Liver (tissue), 9 donors: ENCODE results near the gene JAZF1. TPM values are rescaled to one million over a fixed set of nuclear protein-coding genes. Genes with fewer than 3 reads are reported as not detected.

Experiments
- DNase-seq: peaks from one replicate; pipeline ENCODE4 v3.0.0-alpha.2; 2017; ENCODE audit warnings: low spot score
- H3K27ac ChIP-seq, 2 donors: one replicate each; pipeline ENCODE4 v1.7.0; 2013; ENCODE audit warnings: inconsistent platforms in 2 of 2, low read length in 2 of 2, control low read depth in 1 of 2, low read depth in 1 of 2, mild to moderate bottlenecking in 1 of 2
- H3K27me3 ChIP-seq, 4 donors: one replicate each; pipeline versions ENCODE4 v1.6.1 to v1.7.0; 2013; ENCODE audit warnings: low read length in 3 of 4, inconsistent platforms in 1 of 4, mild to moderate bottlenecking in 1 of 4, moderate library complexity in 1 of 4; ENCODE audit not compliant: control insufficient read depth in 4 of 4, insufficient read depth in 4 of 4
- H3K36me3 ChIP-seq, 4 donors: one replicate each; pipeline versions ENCODE4 v1.6.1 to v1.7.0; 2013; ENCODE audit warnings: low read length in 3 of 4, mild to moderate bottlenecking in 3 of 4, low read depth in 1 of 4, moderate library complexity in 1 of 4; ENCODE audit not compliant: control insufficient read depth in 4 of 4, insufficient read depth in 3 of 4
- H3K4me1 ChIP-seq, 4 donors: one replicate each; pipeline versions ENCODE4 v1.6.1 to v1.7.0; 2013; ENCODE audit warnings: low read length in 3 of 4, mild to moderate bottlenecking in 3 of 4, moderate library complexity in 1 of 4; ENCODE audit not compliant: control insufficient read depth in 4 of 4, insufficient read depth in 4 of 4
- H3K4me3 ChIP-seq, 3 donors: one replicate each; pipeline versions ENCODE4 v1.6.1 to v1.7.0; 2013; ENCODE audit warnings: low read length in 3 of 3, control low read depth in 1 of 3, low read depth in 1 of 3, mild to moderate bottlenecking in 1 of 3
- H3K9ac ChIP-seq, 2 donors: one replicate each; pipeline ENCODE4 v1.7.0; 2013; ENCODE audit warnings: low read length in 2 of 2, mild to moderate bottlenecking in 2 of 2, moderate library complexity in 2 of 2, control low read depth in 1 of 2, low read depth in 1 of 2
- H3K9me3 ChIP-seq, 4 donors: one replicate each; pipeline versions ENCODE4 v1.6.1 to v1.7.0; 2013; ENCODE audit warnings: low read length in 3 of 4; ENCODE audit not compliant: control insufficient read depth in 4 of 4
- EGR1 ChIP-seq, 2 donors: IDR thresholded peaks; 2 replicates each; pipeline ENCODE4 v1.6.1; 2016 to 2018; ENCODE audit warnings: antibody characterized with exemption in 2 of 2, low read depth in 2 of 2
- FOXA1 ChIP-seq: IDR thresholded peaks from 2 replicates; pipeline ENCODE4 v1.6.1; 2016; ENCODE audit warnings: antibody characterized with exemption
- FOXA2 ChIP-seq: IDR thresholded peaks from 2 replicates; pipeline ENCODE4 v1.6.1; 2016; ENCODE audit warnings: antibody characterized with exemption
- GABPA ChIP-seq, 2 donors: IDR thresholded peaks in 1 of 2; conservative IDR thresholded peaks in 1 of 2; 2 replicates each; pipeline ENCODE4 v1.6.1; 2016; ENCODE audit warnings: antibody characterized with exemption in 2 of 2, mild to moderate bottlenecking in 1 of 2, moderate library complexity in 1 of 2
- HNF4A ChIP-seq, 2 donors: conservative IDR thresholded peaks; 2 replicates each; pipeline ENCODE4 v1.6.1; 2016; ENCODE audit warnings: antibody characterized with exemption in 2 of 2, mild to moderate bottlenecking in 2 of 2
- HNF4G ChIP-seq: IDR thresholded peaks from 2 replicates; pipeline ENCODE4 v1.6.1; 2016; ENCODE audit warnings: antibody characterized with exemption
- NR2F2 ChIP-seq: IDR thresholded peaks from 2 replicates; pipeline ENCODE4 v1.6.1; 2016; ENCODE audit warnings: antibody characterized with exemption
- RAD21 ChIP-seq, 2 donors: IDR thresholded peaks; 2 replicates each; pipeline ENCODE4 v1.6.1; 2016; ENCODE audit warnings: antibody characterized with exemption in 2 of 2, mild to moderate bottlenecking in 2 of 2
- RXRA ChIP-seq, 2 donors: IDR thresholded peaks; 2 replicates each; pipeline ENCODE4 v1.6.1; 2017 to 2018; ENCODE audit warnings: antibody characterized with exemption in 2 of 2, mild to moderate bottlenecking in 1 of 2
- SP1 ChIP-seq: IDR thresholded peaks from 2 replicates; pipeline ENCODE4 v1.6.1; 2018; ENCODE audit warnings: antibody characterized with exemption, mild to moderate bottlenecking
- TAF1 ChIP-seq: conservative IDR thresholded peaks from 2 replicates; pipeline ENCODE4 v1.6.1; 2016; ENCODE audit warnings: antibody characterized with exemption, mild to moderate bottlenecking
- WGBS: extraction: QIAGEN DNeasy Blood & Tissue Kit; methylation state at CpG from one replicate; pipeline ENCODE4 v1.1.7; 2013; 5-methylcytosine and 5-hydroxymethylcytosine counted together
- polyA plus RNA-seq, 2 donors: library from polyadenylated mRNA; stranded (reverse) in 1 of 2; unstranded in 1 of 2; fragments of 200-250 nt in 1 of 2; fragments of >200 nt in 1 of 2; fragmentation: Nextera tagmentation in 1 of 2; extraction: Ambion mirVana in 1 of 2; gene quantifications; one replicate each; pipeline versions ENCODE4 v1.2.1 to v1.2.3, GENCODE V29; 2013 to 2015
- total RNA-seq, 2 donors: library from RNA; depleted of rRNA; stranded (reverse); fragments of >200 nt; gene quantifications; one replicate each; pipeline ENCODE4 v1.2.3, GENCODE V29; 2014
- TF ChIP-seq, protein P1 (sequence below): IDR thresholded peaks from 2 replicates; pipeline ENCODE4 v1.6.1; 2016; ENCODE audit warnings: antibody characterized with exemption
- TF ChIP-seq, protein P2 (sequence below): IDR thresholded peaks from 2 replicates; pipeline ENCODE4 v1.6.1; 2016; ENCODE audit warnings: antibody characterized with exemption
- TF ChIP-seq, protein P3 (sequence below): fragments of 150-350 bp; IDR thresholded peaks from 2 replicates; pipeline ENCODE4 v1.5.1; 2017; ENCODE audit warnings: improper control_type of control experiment, low read depth, low read length; ENCODE audit not compliant: missing input control
- TF ChIP-seq, protein P4 (sequence below): IDR thresholded peaks from 2 replicates; pipeline ENCODE4 v1.6.1; 2016; ENCODE audit warnings: antibody characterized with exemption
- donor health status: healthy.
- donor health status: healthy.
- donor health status: healthy.
- donor health status: healthy.
- donor health status: healthy.

Gene JAZF1
- total and polyA plus RNA-seq, 4 donors: 2.7 to 17.8 (median 4.0) TPM

DNA sequence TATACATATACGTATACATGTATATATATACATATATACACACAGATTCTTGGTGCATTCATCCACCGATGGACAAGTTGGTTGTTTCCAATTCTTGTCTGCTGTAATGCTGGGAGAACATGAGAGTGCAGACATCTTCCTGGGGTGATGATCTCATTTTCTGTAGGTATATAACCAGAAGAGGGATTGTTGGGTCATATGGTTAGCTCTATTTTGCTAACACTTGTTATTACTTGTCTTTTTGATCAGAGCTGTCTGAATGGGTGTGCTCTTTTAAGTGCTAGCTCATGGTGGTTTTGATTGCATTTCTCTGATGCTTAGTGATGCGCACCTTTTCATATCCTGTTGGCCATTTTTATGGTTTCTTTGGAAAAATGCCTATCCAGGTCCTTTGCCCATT lies 334.2 kb downstream of the JAZF1 start:
- WGBS: over 99% methylated on average over 3 of the region's 3 CpGs
- no peak for DNase-seq

DNA sequence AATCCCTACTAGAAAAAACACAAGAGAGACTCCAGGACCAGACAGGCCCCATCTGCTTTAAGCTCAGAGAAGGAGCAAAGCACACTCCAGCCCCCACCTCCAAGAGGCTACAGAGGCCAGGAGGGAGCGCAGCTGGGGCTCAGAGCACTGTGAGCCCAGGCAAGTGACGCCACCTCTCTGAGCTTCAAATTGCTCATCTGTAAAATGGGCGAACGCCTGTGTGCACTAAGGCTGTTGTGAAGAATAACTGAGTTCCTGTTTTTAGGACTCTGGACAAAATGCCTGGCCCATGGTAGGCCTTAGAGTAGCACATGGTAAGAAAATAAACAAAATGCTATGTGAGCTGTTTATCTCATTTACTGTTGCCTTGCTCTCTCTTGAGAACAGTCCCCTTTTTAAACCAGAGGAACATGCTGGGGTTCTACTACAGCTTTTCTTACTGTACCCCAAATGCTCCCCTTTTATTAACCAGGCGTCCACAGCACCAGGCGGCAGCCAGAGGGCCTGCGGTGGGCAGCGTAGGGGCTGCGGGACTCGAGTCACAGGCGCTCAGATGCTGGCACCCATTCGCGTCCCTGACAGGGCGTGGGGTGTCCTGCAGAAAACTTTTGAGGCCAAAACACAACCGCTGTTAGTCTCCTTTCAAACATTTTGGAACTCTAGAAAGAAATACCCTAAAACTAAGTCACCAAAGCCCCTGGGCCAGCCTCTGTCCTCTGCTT lies 336.9 kb downstream of the JAZF1 start:
- DNase-seq: no peak
- Histone ChIP-seq H3K36me3 (no peaks in the 10 kb centered on the region), H3K9me3 (no peaks in the 10 kb centered on the region), H3K27ac (no peak overlapping the region), H3K27me3 (no peaks in the 10 kb centered on the region), H3K4me1 (no peaks in the 10 kb centered on the region), H3K4me3 (no peak overlapping the region), H3K9ac (no peak overlapping the region)
- 97% methylated on average over 15 of the region's 15 CpGs for WGBS
- TF ChIP-seq FOXA2: no peak
- TF ChIP-seq, protein P1, sequence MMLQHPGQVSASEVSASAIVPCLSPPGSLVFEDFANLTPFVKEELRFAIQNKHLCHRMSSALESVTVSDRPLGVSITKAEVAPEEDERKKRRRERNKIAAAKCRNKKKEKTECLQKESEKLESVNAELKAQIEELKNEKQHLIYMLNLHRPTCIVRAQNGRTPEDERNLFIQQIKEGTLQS: no peak
- TF ChIP-seq, protein P2, sequence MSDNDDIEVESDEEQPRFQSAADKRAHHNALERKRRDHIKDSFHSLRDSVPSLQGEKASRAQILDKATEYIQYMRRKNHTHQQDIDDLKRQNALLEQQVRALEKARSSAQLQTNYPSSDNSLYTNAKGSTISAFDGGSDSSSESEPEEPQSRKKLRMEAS: no peak
- TF ChIP-seq, protein P3, sequence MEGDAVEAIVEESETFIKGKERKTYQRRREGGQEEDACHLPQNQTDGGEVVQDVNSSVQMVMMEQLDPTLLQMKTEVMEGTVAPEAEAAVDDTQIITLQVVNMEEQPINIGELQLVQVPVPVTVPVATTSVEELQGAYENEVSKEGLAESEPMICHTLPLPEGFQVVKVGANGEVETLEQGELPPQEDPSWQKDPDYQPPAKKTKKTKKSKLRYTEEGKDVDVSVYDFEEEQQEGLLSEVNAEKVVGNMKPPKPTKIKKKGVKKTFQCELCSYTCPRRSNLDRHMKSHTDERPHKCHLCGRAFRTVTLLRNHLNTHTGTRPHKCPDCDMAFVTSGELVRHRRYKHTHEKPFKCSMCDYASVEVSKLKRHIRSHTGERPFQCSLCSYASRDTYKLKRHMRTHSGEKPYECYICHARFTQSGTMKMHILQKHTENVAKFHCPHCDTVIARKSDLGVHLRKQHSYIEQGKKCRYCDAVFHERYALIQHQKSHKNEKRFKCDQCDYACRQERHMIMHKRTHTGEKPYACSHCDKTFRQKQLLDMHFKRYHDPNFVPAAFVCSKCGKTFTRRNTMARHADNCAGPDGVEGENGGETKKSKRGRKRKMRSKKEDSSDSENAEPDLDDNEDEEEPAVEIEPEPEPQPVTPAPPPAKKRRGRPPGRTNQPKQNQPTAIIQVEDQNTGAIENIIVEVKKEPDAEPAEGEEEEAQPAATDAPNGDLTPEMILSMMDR: no peak
- no peak for TF ChIP-seq EGR1 (IDR thresholded peaks at IDR 0.05; ENCODE audit: low read depth in 2 of 2)
- TF ChIP-seq HNF4A (conservative IDR thresholded peaks at IDR 0.05): no peak
- TF ChIP-seq, protein P4, sequence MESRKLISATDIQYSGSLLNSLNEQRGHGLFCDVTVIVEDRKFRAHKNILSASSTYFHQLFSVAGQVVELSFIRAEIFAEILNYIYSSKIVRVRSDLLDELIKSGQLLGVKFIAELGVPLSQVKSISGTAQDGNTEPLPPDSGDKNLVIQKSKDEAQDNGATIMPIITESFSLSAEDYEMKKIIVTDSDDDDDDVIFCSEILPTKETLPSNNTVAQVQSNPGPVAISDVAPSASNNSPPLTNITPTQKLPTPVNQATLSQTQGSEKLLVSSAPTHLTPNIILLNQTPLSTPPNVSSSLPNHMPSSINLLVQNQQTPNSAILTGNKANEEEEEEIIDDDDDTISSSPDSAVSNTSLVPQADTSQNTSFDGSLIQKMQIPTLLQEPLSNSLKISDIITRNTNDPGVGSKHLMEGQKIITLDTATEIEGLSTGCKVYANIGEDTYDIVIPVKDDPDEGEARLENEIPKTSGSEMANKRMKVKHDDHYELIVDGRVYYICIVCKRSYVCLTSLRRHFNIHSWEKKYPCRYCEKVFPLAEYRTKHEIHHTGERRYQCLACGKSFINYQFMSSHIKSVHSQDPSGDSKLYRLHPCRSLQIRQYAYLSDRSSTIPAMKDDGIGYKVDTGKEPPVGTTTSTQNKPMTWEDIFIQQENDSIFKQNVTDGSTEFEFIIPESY: no peak
- no peak for TF ChIP-seq TAF1
- no peak for TF ChIP-seq SP1
- TF ChIP-seq RXRA (IDR thresholded peaks at IDR 0.05): no peak
- TF ChIP-seq NR2F2: no peak
- TF ChIP-seq RAD21 (IDR thresholded peaks at IDR 0.05): no peak
- no peak for TF ChIP-seq FOXA1
- TF ChIP-seq HNF4G: no peak
- TF ChIP-seq GABPA (IDR thresholded peaks at IDR 0.05 in 1 of 2, conservative IDR thresholded peaks at IDR 0.05 in 1 of 2): no peak

More for the DNA sequence above, 334.2 kb downstream of the JAZF1 start:
- Histone ChIP-seq H3K9ac (no peak overlapping the region), H3K4me3 (no peak overlapping the region), H3K27ac (no peak overlapping the region), H3K9me3 (no peaks in the 10 kb centered on the region), H3K4me1 (no peaks in the 10 kb centered on the region), H3K36me3 (no peaks in the 10 kb centered on the region), H3K27me3 (no peaks in the 10 kb centered on the region)
- TF ChIP-seq, protein P2: no peak
- TF ChIP-seq, protein P1: no peak
- TF ChIP-seq SP1 (no peak), HNF4A (conservative IDR thresholded peaks at IDR 0.05) (no peak), TAF1 (no peak), GABPA (IDR thresholded peaks at IDR 0.05 in 1 of 2, conservative IDR thresholded peaks at IDR 0.05 in 1 of 2) (no peak)
- TF ChIP-seq, protein P3: no peak
